HG03378 (cell line): ENCODE data around the gene CPNE9.
A peak's percentile ranks its signal among the peaks of the same experiment; 100 is the strongest.
"Not testable (repeated sequence)": the region's sequence is repeated elsewhere in the genome, so short reads cannot be mapped to it uniquely, and the experiment has no call there.

Experiments
- ATAC-seq: cut with Tn5 transposase; IDR thresholded peaks from one replicate; pipeline ENCODE4 v1.9.1; 2021; ENCODE audit warnings: mild to moderate bottlenecking, moderate library complexity; ENCODE audit not compliant: unreplicated experiment

CPNE9 gene

GRCh38 chr3:9770276-9770812 is 66.7 kb downstream of the CPNE9 start:
- ATAC-seq, result no peak

- not testable (repeated sequence) for ATAC-seq
Measured at GRCh38 chr3:9771007-9771406, 67.4 kb downstream of the CPNE9 start.

- ATAC-seq, result no peak
Measured at GRCh38 chr3:9776896-9777693, 73.5 kb downstream of the CPNE9 start.

- no peak for ATAC-seq
Measured at GRCh38 chr3:9777694-9778021, 74.0 kb downstream of the CPNE9 start.

GRCh38 chr3:9778143-9779074 is 74.8 kb downstream of the CPNE9 start:
- peak; percentile 37 for ATAC-seq

GRCh38 chr3:9779075-9779593 is 75.5 kb downstream of the CPNE9 start:
- no peak for ATAC-seq
